Caco-2 (cell line): ENCODE data around the gene CNTN1. TPM values are rescaled to one million over a fixed set of nuclear protein-coding genes. Genes with fewer than 3 reads are reported as not detected.
A peak's percentile ranks its signal among the peaks of the same experiment; 100 is the strongest.

Experiments
- BruUV-seq: library from RNA; stranded (reverse); fragments of 400-500 nt; replicated peaks from 2 replicates; lab custom pipeline; 2021; lab: Mats Ljungman, UMichigan
- CTCF ChIA-PET: fragments of 300-600 bp; sonication (Branson Sonifier 250); formaldehyde crosslinking; loops from one replicate; lab custom pipeline; 2022; ENCODE audit warnings: antibody characterized with exemption; lab: Charles Lee
- POLR2A ChIA-PET: fragments of 300-600 bp; sonication (Branson Sonifier 250); formaldehyde crosslinking; loops from one replicate; lab custom pipeline; 2022; ENCODE audit warnings: antibody characterized with exemption; lab: Charles Lee
- DNase-seq, 2 experiments: peaks; one replicate each; pipeline versions ENCODE4 v3.0.0 to v3.0.0-alpha.2; 2020 to 2022
- H3K27me3 ChIP-seq: replicated peaks from 2 replicates; pipeline ENCODE4 v1.6.0; 2011; ENCODE audit warnings: low read length; ENCODE audit not compliant: control insufficient read depth, insufficient read depth
- H3K36me3 ChIP-seq: 2 replicates; pipeline ENCODE4 v1.5.1; 2011; ENCODE audit warnings: low read length; ENCODE audit not compliant: control insufficient read depth, insufficient read depth
- H3K4me1 ChIP-seq: fragments of 250-450 bp; sonication (Bioruptor Pico); 2 replicates; pipeline ENCODE4 v1.5.1; 2020; ENCODE audit warnings: mild to moderate bottlenecking
- H3K4me3 ChIP-seq: 2 replicates; pipeline ENCODE4 v1.5.1; 2011; ENCODE audit warnings: low read depth, mild to moderate bottlenecking, control low read depth, low read length
- H3K9me3 ChIP-seq: fragments of 250-450 bp; sonication (Bioruptor Pico); 2 replicates; pipeline ENCODE4 v1.5.1; 2020; ENCODE audit warnings: mild to moderate bottlenecking, moderate library complexity
- H3K27ac Mint-ChIP-seq: one replicate; pipeline ENCODE4 v1.8.0; 2022; ENCODE audit warnings: mixed read lengths; ENCODE audit not compliant: unreplicated experiment
- H3K27me3 Mint-ChIP-seq: one replicate; pipeline ENCODE4 v1.8.0; 2022; ENCODE audit warnings: mixed read lengths; ENCODE audit not compliant: insufficient read depth, unreplicated experiment
- H3K36me3 Mint-ChIP-seq: one replicate; pipeline ENCODE4 v1.8.0; 2022; ENCODE audit warnings: mild to moderate bottlenecking, mixed read lengths; ENCODE audit not compliant: insufficient read depth, unreplicated experiment
- H3K4me1 Mint-ChIP-seq: one replicate; pipeline ENCODE4 v1.8.0; 2022; ENCODE audit warnings: low read depth, mixed read lengths; ENCODE audit not compliant: unreplicated experiment
- H3K4me3 Mint-ChIP-seq: one replicate; pipeline ENCODE4 v1.8.0; 2022; ENCODE audit warnings: mild to moderate bottlenecking, moderate library complexity, mixed read lengths; ENCODE audit not compliant: unreplicated experiment
- H3K9me3 Mint-ChIP-seq: one replicate; pipeline ENCODE4 v1.8.0; 2022; ENCODE audit warnings: mixed read lengths; ENCODE audit not compliant: unreplicated experiment
- CTCF ChIP-seq, 2 experiments: fragments of 200-600 bp in 1 of 2; IDR thresholded peaks; 1 replicate in 1 of 2; 2 replicates in 1 of 2; pipeline versions ENCODE4 v1.5.1 to v1.8.0; 2011 to 2022; ENCODE audit warnings: antibody characterized with exemption in 1 of 2, control low read depth in 1 of 2, inconsistent platforms in 1 of 2, low read depth in 1 of 2, low read length in 1 of 2, mild to moderate bottlenecking in 1 of 2, moderate library complexity in 1 of 2; ENCODE audit not compliant: insufficient read depth in 1 of 2, severe bottlenecking in 1 of 2, unreplicated experiment in 1 of 2
- intact Hi-C: fragments of 100-400 bp; cut with micrococcal nuclease; formaldehyde crosslinking; loops from one replicate; pipeline ENCODE4 v1.10.0; 2022; ENCODE audit not compliant: unreplicated experiment
- total RNA-seq: library from RNA; stranded (reverse); gene quantifications from 2 replicates; pipeline ENCODE4 v1.2.3, GENCODE V29; 2022

Gene CNTN1
- total RNA-seq, 1 experiment from 2014 or later, result not detected

GRCh38 chr12:40969796-40970195 lies 277.6 kb downstream of the CNTN1 start:
- BruUV-seq, result no TSS peak
- H3K4me3 ChIP-seq, result no peak overlapping the region
- Mint-ChIP-seq H3K4me1 (no peaks in the 10 kb centered on the region), H3K36me3 (no peaks in the 10 kb centered on the region), H3K4me3 (no peak overlapping the region), H3K27ac (no peak overlapping the region), H3K27me3 (no peaks in the 10 kb centered on the region), H3K9me3 (no peaks in the 10 kb centered on the region)
- ChIA-PET POLR2A (no interaction called here), CTCF (no interaction called here)
- H3K27me3 ChIP-seq, result no peaks in the 10 kb centered on the region; the same call in none of the 2 replicates
- no peaks in the 10 kb centered on the region for H3K4me1 ChIP-seq
- intact Hi-C loops, result loop anchor here (10.0 kb wide), 1 partner anchor 95 kb away; no protein-coding TSS in a partner anchor
- DNase-seq, result no peak
- no peaks in the 10 kb centered on the region for H3K9me3 ChIP-seq
- TF ChIP-seq CTCF (IDR thresholded peaks at IDR 0.05; ENCODE audit: insufficient read depth in 1 of 2, low read depth in 1 of 2, low read length in 1 of 2, severe bottlenecking in 1 of 2, unreplicated experiment in 1 of 2), result no peak
- H3K36me3 ChIP-seq, result no peaks in the 10 kb centered on the region

- BruUV-seq, result no TSS peak
- Histone ChIP-seq H3K9me3 (no peaks in the 10 kb centered on the region), H3K27me3 (no peaks in the 10 kb centered on the region; the same call in none of the 2 replicates), H3K4me3 (no peak overlapping the region), H3K36me3 (no peaks in the 10 kb centered on the region), H3K4me1 (no peaks in the 10 kb centered on the region)
- no peaks in the 10 kb centered on the region for H3K9me3 Mint-ChIP-seq
- intact Hi-C loops, result loop anchor here (10.0 kb wide), 1 partner anchor 94 kb away; no protein-coding TSS in a partner anchor
- CTCF ChIA-PET, result no interaction called here
- TF ChIP-seq CTCF (IDR thresholded peaks at IDR 0.05; ENCODE audit: insufficient read depth in 1 of 2, low read depth in 1 of 2, low read length in 1 of 2, severe bottlenecking in 1 of 2, unreplicated experiment in 1 of 2), result peak in 1 of 2 experiments; percentile 24
- no peaks in the 10 kb centered on the region for H3K4me1 Mint-ChIP-seq
- H3K4me3 Mint-ChIP-seq, result no peak overlapping the region
- POLR2A ChIA-PET, result no interaction called here
- H3K36me3 Mint-ChIP-seq, result no peaks in the 10 kb centered on the region
- peak in 1 of 2 experiments; percentile 9 for DNase-seq
- no peak overlapping the region for H3K27ac Mint-ChIP-seq
- H3K27me3 Mint-ChIP-seq, result no peaks in the 10 kb centered on the region
Observed at GRCh38 chr12:40970320-40970907, 278.2 kb downstream of the CNTN1 start.

GRCh38 chr12:40971911-40972310 lies 279.7 kb downstream of the CNTN1 start:
- no peak overlapping the region for H3K4me3 ChIP-seq
- TF ChIP-seq CTCF (IDR thresholded peaks at IDR 0.05; ENCODE audit: insufficient read depth in 1 of 2, low read depth in 1 of 2, low read length in 1 of 2, severe bottlenecking in 1 of 2, unreplicated experiment in 1 of 2), result no peak
- H3K4me3 Mint-ChIP-seq, result no peak overlapping the region
- no peaks in the 10 kb centered on the region for H3K36me3 ChIP-seq
- no peaks in the 10 kb centered on the region for H3K4me1 Mint-ChIP-seq
- H3K27me3 ChIP-seq, result no peaks in the 10 kb centered on the region; the same call in none of the 2 replicates
- no peaks in the 10 kb centered on the region for H3K27me3 Mint-ChIP-seq
- CTCF ChIA-PET, result no interaction called here
- no peak for DNase-seq
- POLR2A ChIA-PET, result no interaction called here
- no TSS peak for BruUV-seq
- no peaks in the 10 kb centered on the region for H3K9me3 ChIP-seq
- H3K36me3 Mint-ChIP-seq, result no peaks in the 10 kb centered on the region
- no peaks in the 10 kb centered on the region for H3K4me1 ChIP-seq
- intact Hi-C loops, result loop anchor here (10.0 kb wide), 1 partner anchor 93 kb away; no protein-coding TSS in a partner anchor
- H3K9me3 Mint-ChIP-seq, result no peaks in the 10 kb centered on the region
- H3K27ac Mint-ChIP-seq, result no peak overlapping the region
